ENCODE data around the gene TRAF7. TPM values are rescaled to one million over a fixed set of nuclear protein-coding genes. Genes with fewer than 3 reads are reported as not detected.
"Not testable (repeated sequence)": the region's sequence is repeated elsewhere in the genome, so short reads cannot be mapped to it uniquely, and the experiment has no call there.

TRAF7 gene
- total RNA-seq (2014; rRNA removed; shearing (Covaris generic)), result 97.7 and 107 TPM in 2 replicates

DNA sequence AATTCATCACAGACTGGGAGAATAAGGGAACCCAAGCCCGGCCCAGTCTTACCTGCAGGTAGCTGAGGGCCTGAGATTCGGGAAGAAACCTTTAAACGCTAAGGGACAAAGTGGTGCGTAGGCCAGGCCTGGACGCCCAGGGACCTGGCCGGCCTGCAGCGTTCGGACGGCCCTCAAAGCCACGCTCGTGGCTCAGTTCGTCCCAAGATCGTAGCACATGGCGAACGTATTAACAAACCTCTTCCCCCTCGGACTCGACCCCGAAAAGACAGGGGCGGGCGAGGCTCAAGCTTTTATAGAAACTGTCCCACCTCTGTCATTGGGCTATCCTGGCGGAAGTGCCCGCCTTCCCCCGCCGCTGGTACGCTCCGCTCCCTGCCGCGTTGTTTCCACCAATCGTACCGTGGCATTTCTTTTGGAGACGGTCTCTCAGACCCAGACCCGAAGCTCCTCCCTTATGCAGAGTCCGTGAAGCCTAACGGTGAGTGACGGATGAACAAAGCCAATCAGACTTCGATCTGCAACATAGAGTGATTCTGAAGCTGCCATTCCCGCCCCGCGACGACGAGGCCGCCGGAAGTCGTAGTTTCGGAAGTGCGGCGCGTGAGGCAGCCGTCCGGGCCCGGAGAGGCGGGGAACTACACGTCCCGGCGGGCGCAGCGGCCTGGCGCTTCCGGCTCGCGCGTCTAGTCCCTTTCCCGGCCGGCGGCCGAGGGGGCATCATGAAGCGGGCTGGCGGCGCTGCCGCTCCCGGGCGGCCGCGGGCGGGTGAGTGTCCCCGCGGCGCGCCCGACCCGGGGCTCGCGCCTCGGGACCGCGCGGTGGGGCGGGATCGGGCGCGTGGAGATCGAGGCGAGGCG, at the start of gene TRAF7:
Gene TRAF7, plus strand, starts transcription at position 692 of the 860 bp plus-strand sequence. CDS start 8,139 bp downstream, outside the sequence.
- DNase-seq (ENCODE audit: low spot score), result peak; percentile 100

DNA sequence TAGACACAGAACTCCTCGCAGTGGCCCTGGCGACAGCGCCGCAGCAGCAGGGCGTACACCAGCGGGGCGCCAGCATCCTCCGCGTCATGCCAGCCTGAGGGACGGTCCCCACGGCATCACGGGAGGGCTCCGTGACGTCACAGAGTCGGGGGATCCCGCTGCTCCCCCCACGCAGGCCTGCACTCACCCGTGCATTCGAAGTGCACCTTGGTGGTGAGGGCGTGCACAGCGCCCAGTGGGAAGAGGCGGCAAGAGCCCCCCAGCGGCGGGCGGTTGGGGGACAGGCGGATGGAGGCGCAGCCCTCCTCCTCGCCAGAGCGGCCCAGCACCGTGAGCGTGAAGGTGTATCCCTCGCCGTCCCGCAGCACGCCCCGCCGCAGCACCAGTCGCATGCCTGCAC, 49.4 kb upstream of the TRAF7 start:
- DNase-seq (ENCODE audit: low spot score), result not testable (repeated sequence)

DNA sequence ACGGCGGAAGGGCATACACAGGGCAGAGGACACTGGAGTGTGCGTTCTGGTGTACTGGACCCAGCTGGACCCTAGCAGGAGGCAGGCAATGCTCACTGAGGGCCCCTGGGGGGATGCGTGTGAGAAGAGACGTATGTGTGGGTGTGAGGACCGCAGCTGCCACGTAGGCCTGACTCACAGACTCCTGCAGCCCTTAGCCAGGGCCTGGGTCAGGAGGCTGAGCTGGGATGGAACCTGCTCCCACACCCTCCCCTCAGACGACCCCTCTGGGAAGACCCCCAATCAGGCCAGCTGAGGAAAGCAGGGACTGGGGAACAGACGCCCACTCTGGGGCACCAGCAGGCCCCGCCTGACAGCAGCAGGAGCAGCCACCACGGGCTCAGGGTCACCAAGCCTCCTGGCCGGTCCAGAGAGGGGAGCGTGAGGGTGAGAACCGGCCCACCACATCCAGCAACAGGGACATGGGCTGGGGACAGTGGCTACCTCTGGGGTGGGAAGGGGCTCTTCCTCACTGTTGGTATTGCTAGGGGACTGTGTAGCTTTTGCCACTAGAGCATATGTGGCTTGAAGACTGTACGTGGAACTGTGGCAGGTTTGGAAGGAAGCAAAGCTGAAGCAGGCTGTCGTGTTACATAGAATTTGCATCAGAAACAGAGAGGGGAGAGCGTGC, 48.3 kb upstream of the TRAF7 start:
- not testable (repeated sequence) for DNase-seq (ENCODE audit: low spot score)

GRCh38 chr16:2107791-2108125, 47.8 kb upstream of the TRAF7 start:
- not testable (repeated sequence) for DNase-seq (ENCODE audit: low spot score)

- not testable (repeated sequence) for DNase-seq (ENCODE audit: low spot score)
Observed at GRCh38 chr16:2108446-2109270, 46.9 kb upstream of the TRAF7 start.

- DNase-seq (ENCODE audit: low spot score), result not testable (repeated sequence)
Observed at GRCh38 chr16:2109271-2109580, 46.4 kb upstream of the TRAF7 start.

DNA sequence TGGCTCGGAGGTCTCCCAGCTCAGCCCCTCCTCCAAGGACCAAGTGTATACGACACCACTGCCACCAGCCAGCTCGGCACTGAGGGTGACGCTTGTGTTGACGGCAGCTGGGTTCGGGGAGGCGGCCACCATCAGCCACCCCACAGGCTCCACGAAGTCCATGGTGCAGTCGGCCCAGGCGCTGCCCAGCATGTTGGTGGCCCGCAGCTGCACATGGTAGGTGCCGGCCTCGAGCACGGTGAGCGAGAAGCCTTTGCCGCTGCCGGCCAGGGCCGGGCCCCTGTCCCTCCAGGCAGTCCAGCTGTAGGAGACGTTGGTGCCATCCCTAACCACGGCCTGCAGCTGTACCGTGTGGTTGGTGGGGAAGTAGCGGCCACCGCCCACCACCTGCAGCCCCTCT, 45.7 kb upstream of the TRAF7 start:
- DNase-seq (ENCODE audit: low spot score), result not testable (repeated sequence)

DNA sequence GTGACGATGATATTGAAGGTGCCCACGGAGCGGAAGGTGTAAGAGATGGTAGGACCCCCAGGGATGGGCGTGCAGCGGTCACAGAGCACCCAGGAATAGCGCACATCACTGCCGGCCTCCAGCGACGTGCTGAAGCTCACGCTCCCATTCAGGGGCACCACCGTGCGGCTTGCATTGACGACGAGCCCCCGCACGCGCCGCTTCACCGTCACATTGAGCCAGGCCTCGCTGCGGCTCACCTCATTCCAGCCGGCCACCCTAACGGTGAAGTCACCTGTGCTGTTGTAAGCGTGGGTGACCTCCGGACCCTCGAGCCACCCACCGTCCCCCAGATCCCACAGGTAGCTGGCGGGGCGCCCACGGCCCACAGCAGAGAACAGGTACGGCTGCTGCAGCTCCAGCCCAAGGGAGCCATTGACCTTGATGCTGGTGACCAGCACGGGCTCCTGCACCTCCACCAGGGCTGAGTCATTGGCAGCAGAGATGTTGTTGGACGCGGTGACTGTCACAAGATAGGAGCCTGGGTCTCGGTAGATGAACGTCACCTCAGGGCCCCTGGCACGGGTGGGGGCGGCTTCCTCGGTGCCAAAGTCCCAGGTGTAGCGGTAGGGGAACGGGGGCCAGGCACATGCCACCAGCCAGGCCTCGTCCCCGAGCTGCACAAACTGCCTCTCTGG, 45.1 kb upstream of the TRAF7 start:
- not testable (repeated sequence) for DNase-seq (ENCODE audit: low spot score)

GRCh38 chr16:2111009-2111353, 44.6 kb upstream of the TRAF7 start:
- not testable (repeated sequence) for DNase-seq (ENCODE audit: low spot score)

GRCh38 chr16:2111412-2112335, 43.9 kb upstream of the TRAF7 start:
- DNase-seq (ENCODE audit: low spot score), result not testable (repeated sequence)

DNA sequence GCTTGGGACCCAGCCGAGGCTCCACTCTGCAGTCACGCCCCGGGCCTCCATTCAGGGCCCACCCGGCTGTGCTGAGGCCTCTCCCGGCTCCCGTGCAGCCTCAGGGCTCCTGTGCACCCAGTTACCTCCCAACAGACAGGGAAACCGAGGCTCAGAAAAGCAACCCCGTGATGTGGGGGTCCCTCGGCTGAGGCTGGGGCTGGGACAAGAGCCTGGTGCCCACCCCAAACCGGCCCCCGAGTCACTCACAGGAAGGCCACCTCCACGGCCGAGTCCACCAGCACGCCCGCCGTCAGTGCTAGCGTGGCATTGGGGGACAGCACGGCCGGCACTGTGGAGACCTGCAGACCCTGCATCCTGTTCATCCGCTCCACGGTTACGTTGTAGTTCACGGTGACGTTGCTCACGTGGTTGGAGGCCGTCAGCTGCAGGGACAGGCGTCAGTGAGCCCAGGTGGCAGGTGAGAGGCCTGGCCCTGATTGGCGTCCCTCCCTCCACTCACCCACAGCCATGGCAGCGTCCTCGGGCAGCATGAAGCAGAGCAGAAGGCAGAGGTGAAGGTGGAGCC, 43.0 kb upstream of the TRAF7 start:
- DNase-seq (ENCODE audit: low spot score), result not testable (repeated sequence)

DNA sequence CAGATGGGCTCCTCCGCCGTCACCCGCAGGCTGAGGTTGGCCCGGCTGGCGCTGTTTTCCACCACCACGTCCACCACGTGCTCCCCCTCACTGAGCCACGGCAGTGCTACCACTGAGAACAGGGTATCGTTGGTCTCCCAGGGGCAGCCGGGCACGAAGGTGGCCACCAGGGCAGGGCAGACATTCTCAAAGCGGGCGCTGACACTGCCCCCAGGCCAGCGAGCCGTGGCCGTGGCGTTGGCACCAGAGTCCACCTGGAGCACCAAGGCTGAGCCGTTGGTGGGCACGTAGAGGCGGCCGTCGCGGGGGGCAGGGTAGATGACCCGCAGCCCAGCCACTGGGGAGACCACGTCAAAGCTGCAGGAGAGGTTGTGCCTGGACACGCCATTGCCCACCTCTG, 41.4 kb upstream of the TRAF7 start:
- DNase-seq (ENCODE audit: low spot score), result not testable (repeated sequence)

GRCh38 chr16:2114885-2115590, 40.5 kb upstream of the TRAF7 start:
- DNase-seq (ENCODE audit: low spot score), result not testable (repeated sequence)

- no peak for DNase-seq (ENCODE audit: low spot score)
Observed at GRCh38 chr16:2115591-2115973, 40.0 kb upstream of the TRAF7 start.

- not testable (repeated sequence) for DNase-seq (ENCODE audit: low spot score)
Observed at GRCh38 chr16:2116428-2116827, 39.2 kb upstream of the TRAF7 start.

DNA sequence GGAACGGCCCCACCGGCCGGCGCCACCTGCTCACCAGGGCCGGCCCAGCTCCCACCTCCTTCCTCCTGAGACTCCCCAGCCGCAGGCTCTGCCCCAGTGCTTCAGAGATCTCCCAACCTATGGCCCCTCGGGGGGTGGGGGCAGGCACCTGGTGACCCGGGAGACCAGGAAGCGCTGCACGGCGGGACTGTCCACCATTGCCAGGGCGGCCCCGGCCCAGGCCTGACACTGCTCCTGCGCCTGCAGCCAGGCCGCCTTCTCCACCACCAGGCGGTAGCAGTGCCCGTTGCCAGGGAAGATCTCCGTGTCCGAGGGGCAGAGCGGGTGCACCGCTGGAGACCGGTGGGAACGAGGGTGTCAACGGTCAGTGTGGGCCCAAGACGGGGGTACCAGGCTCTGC, 38.2 kb upstream of the TRAF7 start:
- DNase-seq (ENCODE audit: low spot score), result not testable (repeated sequence)

DNA sequence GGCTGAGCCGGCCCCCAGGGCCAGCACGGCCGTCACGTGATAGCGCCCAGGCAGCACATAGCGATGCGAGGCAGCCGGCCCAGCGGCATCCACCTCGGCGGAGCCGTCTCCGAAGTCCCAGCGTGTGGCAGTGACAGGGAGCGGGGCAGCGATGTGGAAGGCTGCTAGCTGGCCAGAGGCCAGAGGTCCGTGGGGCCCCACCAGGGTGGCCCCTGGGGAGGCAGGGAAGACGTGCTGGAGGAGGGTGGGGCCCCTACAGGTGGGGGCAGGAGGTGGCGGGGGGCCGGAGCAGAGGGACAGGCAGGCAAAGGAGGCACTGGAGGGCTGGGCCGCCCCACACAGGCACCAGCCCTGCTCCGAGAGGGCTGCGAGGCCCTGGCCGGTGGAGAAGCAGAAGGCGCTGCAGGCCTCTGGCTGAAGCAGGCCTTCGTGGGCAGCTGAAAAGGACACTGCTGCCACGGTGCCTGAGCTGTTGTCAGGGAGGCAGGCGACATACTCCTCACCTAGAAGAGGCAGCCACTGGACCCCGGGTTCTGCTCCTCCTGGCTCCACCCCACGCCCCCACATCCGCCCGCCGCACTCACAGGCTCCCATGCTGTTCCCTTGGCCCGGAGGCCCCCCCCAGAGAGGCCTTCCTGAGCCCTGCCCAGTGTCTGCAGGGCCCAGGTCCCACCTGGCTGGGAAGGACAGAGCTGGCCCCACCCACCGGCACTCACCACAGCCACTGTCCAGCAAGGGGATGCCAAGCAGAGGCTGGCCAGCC, 37.4 kb upstream of the TRAF7 start:
- DNase-seq (ENCODE audit: low spot score), result not testable (repeated sequence)

DNA sequence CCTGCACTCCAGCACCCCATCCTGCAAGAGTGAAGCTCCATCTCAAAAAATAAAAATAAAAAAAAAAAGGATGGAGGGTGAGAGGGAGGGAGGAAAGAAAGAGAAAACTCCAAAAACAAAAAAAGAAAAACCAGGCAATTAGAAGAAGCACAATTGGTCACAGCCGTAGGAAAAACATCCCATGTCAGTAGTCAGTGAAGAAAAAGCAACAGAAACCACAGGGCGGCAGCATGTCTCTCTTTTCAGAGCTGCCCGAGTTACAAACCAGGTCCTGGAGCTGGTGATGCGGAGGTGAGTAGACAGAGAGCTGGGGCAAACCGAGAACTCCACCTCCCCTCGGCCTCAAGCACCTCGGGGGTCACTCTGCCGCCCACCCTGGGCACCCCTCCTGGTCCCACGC, 34.3 kb upstream of the TRAF7 start:
- peak; percentile 73 for DNase-seq (ENCODE audit: low spot score)

- DNase-seq (ENCODE audit: low spot score), result no peak
Observed at GRCh38 chr16:2121853-2122252, 33.7 kb upstream of the TRAF7 start.

All from A172 (cell line).